Mucosa of descending colon (tissue), 3 donors: ENCODE data around the gene SCGB1C1. TPM values are rescaled to one million over a fixed set of nuclear protein-coding genes. Genes with fewer than 3 reads are reported as not detected.

ENCODE experiments used
- ATAC-seq: fragments of 200-7000 bp; cut with Tn5 transposase; one replicate; pipeline ENCODE4 v1.9.1; 2020; ENCODE audit warnings: mild to moderate bottlenecking, moderate library complexity
- DNase-seq, 3 donors: peaks; one replicate each; pipeline ENCODE4 v3.0.0-alpha.2; 2020
- H3K36me3 ChIP-seq: fragments of 200-600 bp; one replicate; pipeline ENCODE4 v1.8.0; 2021; ENCODE audit warnings: low read depth, mild to moderate bottlenecking
- H3K4me1 ChIP-seq: fragments of 200-600 bp; one replicate; pipeline ENCODE4 v1.8.0; 2021; ENCODE audit warnings: low read depth, mild to moderate bottlenecking
- H3K4me3 ChIP-seq: fragments of 200-600 bp; one replicate; pipeline ENCODE4 v1.8.0; 2021; ENCODE audit warnings: mild to moderate bottlenecking
- H3K9me3 ChIP-seq: fragments of 200-600 bp; one replicate; pipeline ENCODE4 v1.8.0; 2021; ENCODE audit warnings: mild to moderate bottlenecking
- intact Hi-C, 2 donors: fragments of 100-400 bp; cut with DNase I in 1 of 2; cut with micrococcal nuclease in 1 of 2; formaldehyde crosslinking; loops; one replicate each; pipeline versions ENCODE4 v1.11.0 to v1.11.1; 2022; cut with DNase I, micrococcal nuclease
- total RNA-seq, 3 donors: library from RNA; stranded (reverse); fragmentation: NEBNext Ultra II Directional in 2 of 3; extraction: Animal tissue kit (Norgen Biotek cat#: 25700) in 2 of 3; gene quantifications; one replicate each; pipeline versions ENCODE4 v1.2.1 to v1.2.4, GENCODE V29; 2021 to 2023
- TF ChIP-seq, protein P1 (sequence below): fragments of 200-600 bp; IDR thresholded peaks from one replicate; pipeline ENCODE4 v1.8.0; 2022; ENCODE audit warnings: antibody characterized with exemption, mild to moderate bottlenecking
- donor health status: DM: no; HTN: no; CAD: no; lungs with moderate emphysema.
- donor health status: DM: no; HTN: no; CAD: no.
- donor health status: DM: no; HTN: yes; CAD: no.

SCGB1C1 gene
- total RNA-seq, 3 donors from 2014 or later, result not detected

DNA sequence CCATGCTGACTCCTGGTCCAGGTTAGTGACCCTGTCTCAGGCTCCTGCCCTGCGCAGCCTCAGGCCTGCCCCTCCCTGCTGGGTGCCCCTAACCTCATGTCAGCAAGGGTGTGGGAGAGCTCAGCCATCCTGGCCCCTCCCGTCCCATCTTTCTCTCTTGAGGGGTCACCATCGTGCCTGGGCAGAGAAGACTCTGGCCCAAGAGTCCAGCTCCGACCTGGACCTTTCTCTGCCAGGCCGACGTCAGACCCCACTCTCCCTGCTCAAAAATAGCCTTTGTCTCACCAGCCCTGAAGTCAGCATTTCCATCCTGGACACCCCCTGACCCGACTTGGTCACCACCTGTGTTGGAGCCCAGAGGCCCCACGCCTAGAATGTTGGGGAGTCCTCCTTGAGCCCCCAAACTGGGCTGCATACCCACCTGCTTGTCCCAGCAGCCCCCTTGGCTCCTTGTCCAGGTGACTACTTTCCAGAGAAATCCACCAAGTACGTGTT, 4.9 kb downstream of the SCGB1C1 start:
- H3K4me1 ChIP-seq, result no peaks in the 10 kb centered on the region
- no peaks in the 10 kb centered on the region for H3K9me3 ChIP-seq
- intact Hi-C loops, result no loop called here
- TF ChIP-seq, protein P1, sequence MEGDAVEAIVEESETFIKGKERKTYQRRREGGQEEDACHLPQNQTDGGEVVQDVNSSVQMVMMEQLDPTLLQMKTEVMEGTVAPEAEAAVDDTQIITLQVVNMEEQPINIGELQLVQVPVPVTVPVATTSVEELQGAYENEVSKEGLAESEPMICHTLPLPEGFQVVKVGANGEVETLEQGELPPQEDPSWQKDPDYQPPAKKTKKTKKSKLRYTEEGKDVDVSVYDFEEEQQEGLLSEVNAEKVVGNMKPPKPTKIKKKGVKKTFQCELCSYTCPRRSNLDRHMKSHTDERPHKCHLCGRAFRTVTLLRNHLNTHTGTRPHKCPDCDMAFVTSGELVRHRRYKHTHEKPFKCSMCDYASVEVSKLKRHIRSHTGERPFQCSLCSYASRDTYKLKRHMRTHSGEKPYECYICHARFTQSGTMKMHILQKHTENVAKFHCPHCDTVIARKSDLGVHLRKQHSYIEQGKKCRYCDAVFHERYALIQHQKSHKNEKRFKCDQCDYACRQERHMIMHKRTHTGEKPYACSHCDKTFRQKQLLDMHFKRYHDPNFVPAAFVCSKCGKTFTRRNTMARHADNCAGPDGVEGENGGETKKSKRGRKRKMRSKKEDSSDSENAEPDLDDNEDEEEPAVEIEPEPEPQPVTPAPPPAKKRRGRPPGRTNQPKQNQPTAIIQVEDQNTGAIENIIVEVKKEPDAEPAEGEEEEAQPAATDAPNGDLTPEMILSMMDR, result no peak
- DNase-seq (no peak), ATAC-seq (no peak)
- H3K36me3 ChIP-seq, result no peaks in the 10 kb centered on the region
- no peak overlapping the region for H3K4me3 ChIP-seq

DNA sequence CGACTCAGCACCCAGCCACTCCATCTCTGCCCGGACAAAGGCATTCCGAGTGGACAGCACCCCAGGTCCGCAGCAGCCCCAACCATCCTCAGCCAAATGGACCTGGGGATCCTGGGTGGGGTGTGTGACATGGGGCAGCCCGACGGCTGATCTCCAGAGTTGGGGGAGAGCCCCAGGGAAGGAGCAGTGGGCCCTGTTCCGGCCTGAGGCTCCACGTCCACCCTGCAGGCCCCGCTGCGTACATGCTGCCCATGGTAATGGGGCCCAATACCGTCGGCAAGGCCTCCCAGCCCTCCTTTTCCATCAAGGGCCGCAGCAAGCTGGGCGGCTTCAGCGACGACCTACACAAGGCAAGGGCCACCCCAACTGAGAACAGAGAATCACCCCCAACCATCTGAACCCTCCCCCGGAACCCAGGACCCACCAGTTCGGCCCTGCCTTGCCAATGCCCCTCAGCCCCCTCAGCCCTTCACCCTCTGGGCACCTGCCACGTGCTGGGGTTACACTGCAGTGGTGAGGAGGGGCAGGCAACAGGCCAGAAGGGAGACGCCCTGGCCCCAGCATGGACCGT, 5.4 kb downstream of the SCGB1C1 start:
- Histone ChIP-seq H3K9me3 (no peaks in the 10 kb centered on the region), H3K36me3 (no peaks in the 10 kb centered on the region), H3K4me1 (no peaks in the 10 kb centered on the region), H3K4me3 (no peak overlapping the region)
- TF ChIP-seq, protein P1, result no peak
- ATAC-seq, result peak; percentile 5
- intact Hi-C loops, result no loop called here
- peak in 1 of 3 donors; percentile 25 for DNase-seq

DNA sequence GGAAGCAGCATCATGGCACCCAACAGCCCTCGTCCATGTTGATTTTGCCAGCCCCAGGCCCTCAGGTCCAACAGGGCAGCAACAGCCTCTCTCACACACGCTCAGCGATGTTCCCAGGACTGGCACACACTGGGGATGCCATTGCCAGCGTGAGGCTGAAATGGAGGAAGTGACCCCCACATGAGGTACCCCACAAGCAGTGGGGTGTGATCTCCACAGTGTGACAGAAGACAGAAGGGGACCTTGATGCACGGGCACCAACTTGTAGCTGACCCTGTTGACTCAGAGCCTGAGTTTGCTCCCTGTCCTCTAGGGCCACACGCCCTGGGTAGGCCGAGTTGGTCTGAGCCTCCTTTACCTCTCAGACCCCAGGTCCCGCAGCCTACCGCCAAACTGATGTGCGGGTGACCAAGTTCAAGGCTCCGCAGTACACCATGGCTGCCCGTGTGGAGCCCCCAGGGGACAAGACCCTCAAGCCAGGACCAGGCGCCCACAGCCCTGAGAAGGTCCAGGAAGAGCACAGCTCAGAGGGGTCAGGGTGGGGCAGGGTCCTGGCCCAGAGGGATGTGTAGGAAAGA, 6.2 kb downstream of the SCGB1C1 start:
- no peak for ATAC-seq
- peak in 1 of 3 donors; percentile 17 for DNase-seq
- intact Hi-C loops, result no loop called here

DNA sequence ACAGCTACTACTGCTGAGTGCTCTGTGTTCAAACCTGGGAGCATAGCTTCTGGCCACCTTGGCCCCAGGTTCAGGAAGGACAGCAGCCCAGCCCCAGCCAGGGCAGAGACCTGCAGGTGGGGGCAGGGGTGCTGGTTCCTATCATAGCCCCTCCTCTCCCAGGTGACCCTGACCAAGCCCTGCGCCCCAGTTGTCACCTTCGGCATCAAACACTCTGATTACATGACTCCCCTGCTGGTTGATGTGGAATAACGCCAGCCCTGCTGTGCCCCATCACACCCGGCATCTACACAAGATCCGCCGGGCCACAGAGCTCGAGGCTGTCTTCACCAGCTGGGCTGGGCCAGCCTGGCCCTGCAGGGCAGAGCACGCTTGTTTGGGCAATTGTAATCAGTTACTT, 6.9 kb downstream of the SCGB1C1 start:
- no peaks in the 10 kb centered on the region for H3K4me1 ChIP-seq
- DNase-seq (no peak), ATAC-seq (peak; percentile 4)
- H3K9me3 ChIP-seq, result no peaks in the 10 kb centered on the region
- peaks cover 4% of the 10 kb centered on the region for H3K36me3 ChIP-seq
- TF ChIP-seq, protein P1, result no peak
- intact Hi-C loops, result no loop called here
- no peak overlapping the region for H3K4me3 ChIP-seq

More for the DNA sequence above, 6.2 kb downstream of the SCGB1C1 start:
- Histone ChIP-seq H3K4me1 (no peaks in the 10 kb centered on the region), H3K9me3 (no peaks in the 10 kb centered on the region), H3K4me3 (no peak overlapping the region), H3K36me3 (no peaks in the 10 kb centered on the region)
- TF ChIP-seq, protein P1, result no peak

DNA sequence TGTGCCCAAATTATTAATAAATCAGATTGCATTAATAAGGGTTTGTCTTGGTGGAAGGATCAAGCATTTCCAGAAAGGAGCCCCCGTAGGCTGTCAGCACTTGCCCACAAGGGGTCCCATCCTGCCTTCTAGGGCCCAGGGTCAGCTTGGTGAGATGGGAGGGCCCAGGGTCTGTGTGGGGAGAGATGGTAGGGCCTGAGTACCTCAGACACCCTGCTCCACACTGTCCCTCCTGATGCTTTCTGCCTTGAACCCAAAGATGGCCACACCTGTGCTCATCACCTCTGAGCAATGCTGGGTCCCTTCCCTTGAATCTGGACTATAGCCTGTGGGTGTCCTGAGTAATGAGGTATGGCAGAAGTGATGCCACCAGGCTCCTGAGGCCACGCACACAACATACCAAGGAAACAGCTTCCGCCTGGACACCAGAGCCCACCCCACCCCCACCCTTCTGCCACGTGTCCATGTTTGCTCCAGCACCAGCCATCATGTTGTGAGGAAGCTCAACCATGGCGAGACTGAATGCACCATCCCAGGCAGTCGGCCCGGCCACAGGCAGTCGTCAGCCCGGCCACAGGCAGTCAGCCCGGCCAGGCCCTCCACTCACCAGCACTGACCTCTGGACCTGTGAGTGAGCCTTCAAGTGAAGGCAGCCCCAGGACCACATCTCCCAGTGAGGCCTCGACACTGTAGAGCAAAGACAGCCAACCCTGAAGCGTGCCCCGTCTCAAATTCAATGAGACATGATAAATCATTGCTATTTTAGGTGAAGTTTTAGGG, 7.5 kb downstream of the SCGB1C1 start:
- no peak for ATAC-seq
- Histone ChIP-seq H3K4me3 (no peak overlapping the region), H3K4me1 (peaks cover 3% of the 10 kb centered on the region), H3K36me3 (peaks cover 5% of the 10 kb centered on the region), H3K9me3 (no peaks in the 10 kb centered on the region)
- intact Hi-C loops, result no loop called here
- TF ChIP-seq, protein P1, result no peak
- DNase-seq, result no peak
